ENCODE results near the gene ACSM6. TPM values are rescaled to one million over a fixed set of nuclear protein-coding genes. Genes with fewer than 3 reads are reported as not detected.

ACSM6 gene
- total and polyA plus RNA-seq, 8 donors: 0.36 to 0.73 (median 0.42) TPM; not detected in 2

GRCh38 chr10:95248989-95249388 lies 55.0 kb downstream of the ACSM6 start:
- DNase-seq: no peak
- ATAC-seq: peak; percentile 5
- intact Hi-C loops (cut with DNase I): loop anchor here in 1 of 2 donors (5.0 kb wide), 1 partner anchor 113 kb away; no protein-coding TSS in a partner anchor
- no peak overlapping the region for H3K4me3 ChIP-seq
- H3K27me3 ChIP-seq: no peaks in the 10 kb centered on the region
- H3K36me3 ChIP-seq: peaks cover 0 to 35% of the 10 kb centered on the region in 2 donors
- no peak overlapping the region for H3K27ac ChIP-seq
- no peak for TF ChIP-seq CTCF (IDR thresholded peaks at IDR 0.05)
- H3K4me1 ChIP-seq: peaks cover 0 to 21% of the 10 kb centered on the region in 2 donors
- no peaks in the 10 kb centered on the region for H3K9me3 ChIP-seq

- DNase-seq (no peak), ATAC-seq (no peak)
- TF ChIP-seq CTCF (IDR thresholded peaks at IDR 0.05): no peak
- Histone ChIP-seq H3K27ac (no peak overlapping the region), H3K9me3 (no peaks in the 10 kb centered on the region), H3K36me3 (peaks cover 0 to 30% of the 10 kb centered on the region in 2 donors), H3K4me3 (no peak overlapping the region), H3K4me1 (peaks cover 0 to 21% of the 10 kb centered on the region in 2 donors), H3K27me3 (no peaks in the 10 kb centered on the region)
- intact Hi-C loops (cut with DNase I): loop anchor here in 1 of 2 donors (5.0 kb wide), 1 partner anchor 113 kb away; no protein-coding TSS in a partner anchor
Measured at GRCh38 chr10:95249467-95249866, 55.4 kb downstream of the ACSM6 start.

GRCh38 chr10:95250856-95251255 lies 56.8 kb downstream of the ACSM6 start:
- Histone ChIP-seq H3K36me3 (peaks cover 0 to 16% of the 10 kb centered on the region in 2 donors), H3K4me3 (no peak overlapping the region), H3K9me3 (no peaks in the 10 kb centered on the region), H3K27me3 (no peaks in the 10 kb centered on the region), H3K27ac (no peak overlapping the region), H3K4me1 (peaks cover 0 to 21% of the 10 kb centered on the region in 2 donors)
- intact Hi-C loops (cut with DNase I): no loop called here
- TF ChIP-seq CTCF (IDR thresholded peaks at IDR 0.05): no peak
- ATAC-seq (no peak), DNase-seq (no peak)

GRCh38 chr10:95253007-95253406 lies 59.0 kb downstream of the ACSM6 start:
- no peak for TF ChIP-seq CTCF (IDR thresholded peaks at IDR 0.05)
- H3K36me3 ChIP-seq: peaks cover 0 to 23% of the 10 kb centered on the region in 2 donors
- H3K27ac ChIP-seq: no peak overlapping the region
- no peaks in the 10 kb centered on the region for H3K27me3 ChIP-seq
- H3K4me1 ChIP-seq: peaks cover 0 to 7% of the 10 kb centered on the region in 2 donors
- no peak for DNase-seq
- H3K9me3 ChIP-seq: no peaks in the 10 kb centered on the region
- no peak overlapping the region for H3K4me3 ChIP-seq
- intact Hi-C loops (cut with DNase I): no loop called here
- no peak for ATAC-seq

GRCh38 chr10:95253686-95254085 lies 59.6 kb downstream of the ACSM6 start:
- DNase-seq: no peak
- Histone ChIP-seq H3K36me3 (peaks cover 0 to 23% of the 10 kb centered on the region in 2 donors), H3K4me3 (no peak overlapping the region), H3K4me1 (peaks cover 0 to 6% of the 10 kb centered on the region in 2 donors), H3K27ac (no peak overlapping the region), H3K9me3 (no peaks in the 10 kb centered on the region), H3K27me3 (no peaks in the 10 kb centered on the region)
- intact Hi-C loops (cut with DNase I): no loop called here
- TF ChIP-seq CTCF (IDR thresholded peaks at IDR 0.05): no peak
- ATAC-seq: no peak

Data from left lung (tissue), 10 donors.